ENCODE results near the gene GPD2.

Gene GPD2

GRCh38 chr2:156430980-156431358, 5.2 kb upstream of the GPD2 start:
- H3K27ac ChIP-seq (ENCODE audit: low read depth, low read length) = no peak overlapping the region
- no peaks in the 10 kb centered on the region for H3K36me3 ChIP-seq (ENCODE audit: control insufficient read depth, insufficient read depth, low read length)
- no peaks in the 10 kb centered on the region for H3K27me3 ChIP-seq (ENCODE audit: insufficient read depth, low read length, poor library complexity)
- H2AK5ac ChIP-seq (ENCODE audit: low read length) = no peak overlapping the region
- no peak overlapping the region for H3K4me2 ChIP-seq (ENCODE audit: low read length)
- H3K18ac ChIP-seq (ENCODE audit: low read length) = peak overlapping the region; percentile 60
- H3K9ac ChIP-seq (ENCODE audit: low read length) = no peak overlapping the region
- H3K79me1 ChIP-seq (ENCODE audit: low read length) = no peaks in the 10 kb centered on the region
- H3K4ac ChIP-seq (ENCODE audit: low read depth, low read length) = no peak overlapping the region
- no peak overlapping the region for H4K8ac ChIP-seq (ENCODE audit: low read depth, low read length)
- no peak overlapping the region for H3K23ac ChIP-seq (ENCODE audit: low read length)
- peaks cover 2% of the 10 kb centered on the region for H3K4me1 ChIP-seq (ENCODE audit: control insufficient read depth, low read depth, low read length)
- DNase-seq = peak; percentile 74
- H3K79me2 ChIP-seq (ENCODE audit: control insufficient read depth, insufficient read depth, low read length) = no peaks in the 10 kb centered on the region
- WGBS (ENCODE audit: extremely low coverage, insufficient coverage, low lambda C conversion rate) = no CpG with 5 or more reads among the region's 1 CpG
- peak overlapping the region; percentile 10 for H3K56ac ChIP-seq (ENCODE audit: low read length)
- H3K4me3 ChIP-seq (ENCODE audit: low read length) = no peak overlapping the region
- peak overlapping the region; percentile 73 for H2BK120ac ChIP-seq (ENCODE audit: low read depth, low read length)
- no peak overlapping the region for H2BK15ac ChIP-seq (replicated peaks; ENCODE audit: low read depth)
- no peak overlapping the region for H4K5ac ChIP-seq (ENCODE audit: low read length)
- no peak overlapping the region for H2BK5ac ChIP-seq (ENCODE audit: low read length)

- no CpG with 5 or more reads among the region's 8 CpGs for WGBS (ENCODE audit: extremely low coverage, insufficient coverage, low lambda C conversion rate)
- Histone ChIP-seq H4K8ac (ENCODE audit: low read depth, low read length) (no peak overlapping the region), H3K56ac (ENCODE audit: low read length) (peak overlapping the region; percentile 98), H3K36me3 (ENCODE audit: control insufficient read depth, insufficient read depth, low read length) (no peaks in the 10 kb centered on the region), H3K4me1 (ENCODE audit: control insufficient read depth, low read depth, low read length) (peaks cover 4% of the 10 kb centered on the region), H2AK5ac (ENCODE audit: low read length) (no peak overlapping the region), H3K4me2 (ENCODE audit: low read length) (peak overlapping the region; percentile 81), H2BK120ac (ENCODE audit: low read depth, low read length) (no peak overlapping the region), H3K27ac (ENCODE audit: low read depth, low read length) (peak overlapping the region; percentile 99), H3K9ac (ENCODE audit: low read length) (peak overlapping the region; percentile 93), H3K27me3 (ENCODE audit: insufficient read depth, low read length, poor library complexity) (no peaks in the 10 kb centered on the region), H3K79me2 (ENCODE audit: control insufficient read depth, insufficient read depth, low read length) (peaks cover 10% of the 10 kb centered on the region), H3K4me3 (ENCODE audit: low read length) (no peak overlapping the region), H4K5ac (ENCODE audit: low read length) (no peak overlapping the region), H3K79me1 (ENCODE audit: low read length) (peaks cover 4% of the 10 kb centered on the region), H3K18ac (ENCODE audit: low read length) (peak overlapping the region; percentile 57), H3K4ac (ENCODE audit: low read depth, low read length) (no peak overlapping the region), H3K23ac (ENCODE audit: low read length) (no peak overlapping the region), H2BK5ac (ENCODE audit: low read length) (no peak overlapping the region), H2BK15ac (replicated peaks; ENCODE audit: low read depth) (no peak overlapping the region)
- DNase-seq = peak; percentile 27
Observed at GRCh38 chr2:156434461-156435291, 1.5 kb upstream of the GPD2 start.

GRCh38 chr2:156435396-156435717, 822 bp upstream of the GPD2 start:
- H3K4me1 ChIP-seq (ENCODE audit: control insufficient read depth, low read depth, low read length) = peaks cover 4% of the 10 kb centered on the region
- H3K79me2 ChIP-seq (ENCODE audit: control insufficient read depth, insufficient read depth, low read length) = peaks cover 10% of the 10 kb centered on the region
- peak overlapping the region; percentile 57 for H3K18ac ChIP-seq (ENCODE audit: low read length)
- H3K56ac ChIP-seq (ENCODE audit: low read length) = peak overlapping the region; percentile 98
- peak overlapping the region; percentile 81 for H3K4me2 ChIP-seq (ENCODE audit: low read length)
- peak overlapping the region; percentile 99 for H3K27ac ChIP-seq (ENCODE audit: low read depth, low read length)
- H3K4me3 ChIP-seq (ENCODE audit: low read length) = peak overlapping the region; percentile 50
- H3K4ac ChIP-seq (ENCODE audit: low read depth, low read length) = peak overlapping the region; percentile 40
- H3K36me3 ChIP-seq (ENCODE audit: control insufficient read depth, insufficient read depth, low read length) = no peaks in the 10 kb centered on the region
- no peak overlapping the region for H2AK5ac ChIP-seq (ENCODE audit: low read length)
- no peak for DNase-seq
- no CpG with 5 or more reads among the region's 18 CpGs for WGBS (ENCODE audit: extremely low coverage, insufficient coverage, low lambda C conversion rate)
- H4K5ac ChIP-seq (ENCODE audit: low read length) = no peak overlapping the region
- peak overlapping the region; percentile 93 for H3K9ac ChIP-seq (ENCODE audit: low read length)
- peaks cover 4% of the 10 kb centered on the region for H3K79me1 ChIP-seq (ENCODE audit: low read length)
- H2BK120ac ChIP-seq (ENCODE audit: low read depth, low read length) = no peak overlapping the region
- peak overlapping the region; percentile 29 for H4K8ac ChIP-seq (ENCODE audit: low read depth, low read length)
- peak overlapping the region; percentile 89 for H2BK5ac ChIP-seq (ENCODE audit: low read length)
- H3K23ac ChIP-seq (ENCODE audit: low read length) = no peak overlapping the region
- no peaks in the 10 kb centered on the region for H3K27me3 ChIP-seq (ENCODE audit: insufficient read depth, low read length, poor library complexity)
- no peak overlapping the region for H2BK15ac ChIP-seq (replicated peaks; ENCODE audit: low read depth)

- peak overlapping the region; percentile 51 for H3K4me2 ChIP-seq (ENCODE audit: low read length)
- peaks cover 14% of the 10 kb centered on the region for H3K79me2 ChIP-seq (ENCODE audit: control insufficient read depth, insufficient read depth, low read length)
- H2AK5ac ChIP-seq (ENCODE audit: low read length) = no peak overlapping the region
- H3K4me1 ChIP-seq (ENCODE audit: control insufficient read depth, low read depth, low read length) = peaks cover 4% of the 10 kb centered on the region
- H3K79me1 ChIP-seq (ENCODE audit: low read length) = peaks cover 4% of the 10 kb centered on the region
- DNase-seq = peak; percentile 59
- H3K27ac ChIP-seq (ENCODE audit: low read depth, low read length) = peak overlapping the region; percentile 82
- H2BK5ac ChIP-seq (ENCODE audit: low read length) = no peak overlapping the region
- H3K36me3 ChIP-seq (ENCODE audit: control insufficient read depth, insufficient read depth, low read length) = no peaks in the 10 kb centered on the region
- H2BK15ac ChIP-seq (replicated peaks; ENCODE audit: low read depth) = no peak overlapping the region
- H3K4ac ChIP-seq (ENCODE audit: low read depth, low read length) = no peak overlapping the region
- peak overlapping the region; percentile 59 for H3K4me3 ChIP-seq (ENCODE audit: low read length)
- H2BK120ac ChIP-seq (ENCODE audit: low read depth, low read length) = no peak overlapping the region
- H4K5ac ChIP-seq (ENCODE audit: low read length) = no peak overlapping the region
- H4K8ac ChIP-seq (ENCODE audit: low read depth, low read length) = no peak overlapping the region
- WGBS (ENCODE audit: extremely low coverage, insufficient coverage, low lambda C conversion rate) = no CpG with 5 or more reads among the region's 15 CpGs
- H3K18ac ChIP-seq (ENCODE audit: low read length) = peak overlapping the region; percentile 84
- no peaks in the 10 kb centered on the region for H3K27me3 ChIP-seq (ENCODE audit: insufficient read depth, low read length, poor library complexity)
- H3K23ac ChIP-seq (ENCODE audit: low read length) = no peak overlapping the region
- peak overlapping the region; percentile 70 for H3K9ac ChIP-seq (ENCODE audit: low read length)
- H3K56ac ChIP-seq (ENCODE audit: low read length) = peak overlapping the region; percentile 98
Observed at GRCh38 chr2:156436497-156437085, 412 bp downstream of the GPD2 start.

- peaks cover 14% of the 10 kb centered on the region for H3K79me2 ChIP-seq (ENCODE audit: control insufficient read depth, insufficient read depth, low read length)
- H3K4ac ChIP-seq (ENCODE audit: low read depth, low read length) = no peak overlapping the region
- H2AK5ac ChIP-seq (ENCODE audit: low read length) = peak overlapping the region; percentile 29
- H3K56ac ChIP-seq (ENCODE audit: low read length) = peak overlapping the region; percentile 60
- no peak overlapping the region for H4K8ac ChIP-seq (ENCODE audit: low read depth, low read length)
- no peak overlapping the region for H2BK15ac ChIP-seq (replicated peaks; ENCODE audit: low read depth)
- peak overlapping the region; percentile 70 for H3K9ac ChIP-seq (ENCODE audit: low read length)
- no peaks in the 10 kb centered on the region for H3K36me3 ChIP-seq (ENCODE audit: control insufficient read depth, insufficient read depth, low read length)
- peak overlapping the region; percentile 2 for H3K18ac ChIP-seq (ENCODE audit: low read length)
- H2BK120ac ChIP-seq (ENCODE audit: low read depth, low read length) = no peak overlapping the region
- H4K5ac ChIP-seq (ENCODE audit: low read length) = no peak overlapping the region
- no peaks in the 10 kb centered on the region for H3K27me3 ChIP-seq (ENCODE audit: insufficient read depth, low read length, poor library complexity)
- H3K79me1 ChIP-seq (ENCODE audit: low read length) = peaks cover 4% of the 10 kb centered on the region
- WGBS (ENCODE audit: extremely low coverage, insufficient coverage, low lambda C conversion rate) = no CpG with 5 or more reads among the region's 6 CpGs
- no peak overlapping the region for H3K23ac ChIP-seq (ENCODE audit: low read length)
- no peak overlapping the region for H3K27ac ChIP-seq (ENCODE audit: low read depth, low read length)
- H2BK5ac ChIP-seq (ENCODE audit: low read length) = peak overlapping the region; percentile 36
- peaks cover 4% of the 10 kb centered on the region for H3K4me1 ChIP-seq (ENCODE audit: control insufficient read depth, low read depth, low read length)
- peak; percentile 13 for DNase-seq
- H3K4me2 ChIP-seq (ENCODE audit: low read length) = peak overlapping the region; percentile 51
- H3K4me3 ChIP-seq (ENCODE audit: low read length) = no peak overlapping the region
Observed at GRCh38 chr2:156437272-156437930, 1.2 kb downstream of the GPD2 start.
